Measurements from ENCODE around the gene ODF2L.

The ODF2L gene

DNA sequence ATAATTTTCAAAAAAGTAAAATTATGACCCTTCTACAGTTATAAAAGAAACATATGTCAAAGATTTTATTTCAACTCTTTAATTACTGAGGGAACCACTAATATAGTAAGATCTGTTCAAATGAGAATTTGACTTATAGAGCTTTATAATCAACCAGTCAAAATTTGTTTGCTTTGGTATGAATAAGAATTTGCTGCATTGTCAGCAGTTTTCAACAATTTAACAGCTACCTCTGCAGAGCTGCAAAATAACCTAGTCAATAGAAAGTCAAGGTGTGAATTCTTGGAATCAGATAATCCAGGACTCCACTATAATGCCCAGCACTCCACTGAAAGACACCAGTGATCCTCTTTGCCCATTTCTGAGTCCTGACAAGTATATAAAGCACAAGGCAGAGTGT lies 78.2 kb downstream of the ODF2L start:
- DNase-seq (ENCODE audit: low read depth): no peak

DNA sequence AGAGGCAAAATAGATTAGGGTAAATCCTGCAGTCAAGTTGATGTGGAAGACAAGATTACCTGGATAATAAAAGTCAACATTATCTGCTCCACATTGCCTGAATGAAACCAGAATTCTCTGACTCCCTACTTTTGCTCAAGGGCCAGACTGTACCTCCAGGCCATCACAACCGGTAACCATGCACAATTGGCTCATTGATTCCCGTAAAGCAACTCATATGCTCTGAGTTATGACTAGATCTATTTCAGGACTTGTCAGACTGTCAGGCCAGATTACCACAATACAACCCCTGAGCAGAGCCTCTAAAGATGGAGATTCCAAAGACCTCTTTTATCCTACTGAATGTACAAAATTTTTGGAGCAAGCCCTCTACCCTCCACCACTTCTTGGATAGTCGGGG lies 90.4 kb downstream of the ODF2L start:
- DNase-seq (ENCODE audit: low read depth): no peak

- DNase-seq (ENCODE audit: low read depth): no peak
These were observed 93.0 kb downstream of the ODF2L start for GRCh38 chr1:86303041-86303690.
